A549 (cell line): ENCODE results near the gene SMIM21. TPM values are rescaled to one million over a fixed set of nuclear protein-coding genes. Genes with fewer than 3 reads are reported as not detected.

ENCODE experiments used
- ATAC-seq, 2 experiments: fragments of 200-7000 bp in 1 of 2; fragments of >200 bp in 1 of 2; cut with Nextera tagmentation in 1 of 2; cut with Tn5 transposase in 1 of 2; 3 replicates each; pipeline versions ENCODE4 v1.8.0 to v1.9.1; 2018 to 2020; ENCODE audit warnings: mild to moderate bottlenecking in 1 of 2, moderate library complexity in 1 of 2
- CTCF ChIA-PET: fragments of 300-600 bp; sonication (Branson Sonifier 250); formaldehyde crosslinking; extraction: SDS; loops from one replicate; lab custom pipeline; 2021; ENCODE audit warnings: antibody characterized with exemption, inconsistent platforms; lab: Yijun Ruan, JAX
- POLR2A ChIA-PET: fragments of 350-600 bp; formaldehyde crosslinking; extraction: SDS; loops from one replicate; lab custom pipeline; 2021; ENCODE audit warnings: antibody characterized with exemption, inconsistent platforms; lab: Yijun Ruan, JAX
- DNase-seq, 2 experiments: peaks; one replicate each; pipeline versions ENCODE4 v3.0.0 to v3.0.0-alpha.2; 2011 to 2016; ENCODE audit warnings: low read depth in 1 of 2, low spot score in 1 of 2
- FAIRE-seq: peaks from 2 replicates; lab custom pipeline; 2011; peaks lifted over from hg19 to GRCh38; lab: Jason Lieb, UNC
- H3K27ac ChIP-seq, 2 experiments: fragments of >200 bp; sonication (Bioruptor Twin); formaldehyde crosslinking; 3 replicates each; pipeline ENCODE4 v1.5.1; 2016 to 2017
- H3K4me1 ChIP-seq: fragments of >200 bp; sonication (Bioruptor Twin); formaldehyde crosslinking; 3 replicates; pipeline ENCODE4 v1.6.1; 2016
- H3K4me2 ChIP-seq: fragments of >200 bp; sonication (Bioruptor Twin); formaldehyde crosslinking; 3 replicates; pipeline ENCODE4 v1.6.1; 2016
- H3K4me3 ChIP-seq: fragments of >200 bp; sonication (Bioruptor Twin); formaldehyde crosslinking; 3 replicates; pipeline ENCODE4 v1.5.1; 2016
- H3K9me3 ChIP-seq: fragments of >200 bp; sonication (Bioruptor Twin); formaldehyde crosslinking; 3 replicates; pipeline ENCODE4 v1.6.1; 2016
- ATOH8 ChIP-seq: fragments of 250-450 bp; sonication (Bioruptor Pico); IDR thresholded peaks from 2 replicates; pipeline ENCODE4 v1.5.0; 2020; ENCODE audit warnings: low read depth, mild to moderate bottlenecking, moderate library complexity
- BHLHE40 ChIP-seq: IDR thresholded peaks from 2 replicates; pipeline ENCODE4 v1.6.1; 2012; ENCODE audit warnings: low read depth, low read length, inconsistent platforms
- CBX2 ChIP-seq: fragments of 200-600 bp; sonication (generic); IDR thresholded peaks from 2 replicates; pipeline ENCODE4 v1.6.1; 2016; ENCODE audit warnings: low read depth, mild to moderate bottlenecking, borderline replicate concordance
- CEBPB ChIP-seq, 2 experiments: fragments of >200 bp in 1 of 2; sonication (Bioruptor Twin) in 1 of 2; formaldehyde crosslinking in 1 of 2; IDR thresholded peaks; 2 replicates each; pipeline ENCODE4 v1.6.1; 2012 to 2016
- EHF ChIP-seq: fragments of 250-450 bp; sonication (Bioruptor Pico); IDR thresholded peaks from 2 replicates; pipeline ENCODE4 v1.5.0; 2020; ENCODE audit warnings: mild to moderate bottlenecking
- ELK1 ChIP-seq: fragments of 150-350 bp; IDR thresholded peaks from 2 replicates; pipeline ENCODE4 v1.6.1; 2014; ENCODE audit warnings: low read depth, mild to moderate bottlenecking, low read length
- EP300 ChIP-seq, 2 experiments: fragments of >200 bp; sonication (Bioruptor Twin); formaldehyde crosslinking; IDR thresholded peaks; 2 replicates in 1 of 2; 3 replicates in 1 of 2; pipeline ENCODE4 v1.6.1; 2016 to 2017
- GATA3 ChIP-seq: IDR thresholded peaks from 2 replicates; pipeline ENCODE4 v1.6.1; 2012; ENCODE audit warnings: borderline replicate concordance
- HDAC2 ChIP-seq: fragments of 200-600 bp; sonication (generic); IDR thresholded peaks from 2 replicates; pipeline ENCODE4 v1.6.1; 2016
- HEYL ChIP-seq: fragments of 250-450 bp; sonication (Bioruptor Pico); IDR thresholded peaks from 2 replicates; pipeline ENCODE4 v1.8.0; 2021; ENCODE audit warnings: mild to moderate bottlenecking, moderate library complexity
- HOXA7 ChIP-seq: fragments of 250-450 bp; sonication (Bioruptor Pico); IDR thresholded peaks from 2 replicates; pipeline ENCODE4 v1.5.0; 2020; ENCODE audit warnings: mild to moderate bottlenecking, moderate library complexity
- HOXB13 ChIP-seq: fragments of 250-450 bp; sonication (Bioruptor Pico); IDR thresholded peaks from 2 replicates; pipeline ENCODE4 v1.5.0; 2020; ENCODE audit warnings: low read depth, mild to moderate bottlenecking, moderate library complexity
- MAFK ChIP-seq: fragments of 450-650 bp; IDR thresholded peaks from 2 replicates; pipeline ENCODE4 v1.6.1; 2014; ENCODE audit not compliant: partially characterized antibody
- NFE2L2 ChIP-seq: fragments of 150-350 bp; conservative IDR thresholded peaks from 2 replicates; pipeline ENCODE4 v1.6.1; 2014; ENCODE audit warnings: low read length
- NR3C1 ChIP-seq: fragments of >200 bp; sonication (Bioruptor Twin); formaldehyde crosslinking; IDR thresholded peaks from 3 replicates; pipeline ENCODE4 v1.6.1; 2017
- PBX3 ChIP-seq: IDR thresholded peaks from 2 replicates; pipeline ENCODE4 v1.6.1; 2012
- RCOR1 ChIP-seq: fragments of 150-350 bp; IDR thresholded peaks from 2 replicates; pipeline ENCODE4 v1.6.1; 2014; ENCODE audit warnings: antibody characterized with exemption, low read length, low read depth
- REST ChIP-seq: fragments of 200-600 bp; sonication (generic); IDR thresholded peaks from 2 replicates; pipeline ENCODE4 v1.6.1; 2016; ENCODE audit warnings: antibody characterized with exemption, mild to moderate bottlenecking, moderate library complexity
- RNF2 ChIP-seq: fragments of 200-600 bp; sonication (generic); IDR thresholded peaks from 2 replicates; pipeline ENCODE4 v1.6.1; 2016; ENCODE audit warnings: low read depth, mild to moderate bottlenecking, antibody characterized with exemption, moderate library complexity, borderline replicate concordance
- SMC3 ChIP-seq: fragments of >200 bp; sonication (Bioruptor Twin); formaldehyde crosslinking; IDR thresholded peaks from 3 replicates; pipeline ENCODE4 v1.6.1; 2018; ENCODE audit warnings: inconsistent platforms
- SREBF2 ChIP-seq: fragments of 450-650 bp; IDR thresholded peaks from 2 replicates; pipeline ENCODE4 v1.6.1; 2014; ENCODE audit warnings: mild to moderate bottlenecking, moderate library complexity
- TP53 ChIP-seq: fragments of 250-450 bp; sonication (Bioruptor Pico); IDR thresholded peaks from 2 replicates; pipeline ENCODE4 v1.5.0; 2021; ENCODE audit warnings: mild to moderate bottlenecking, moderate library complexity
- USF2 ChIP-seq: fragments of 450-650 bp; IDR thresholded peaks from 2 replicates; pipeline ENCODE4 v1.6.1; 2014; ENCODE audit warnings: antibody characterized with exemption
- ZFP36 ChIP-seq: fragments of 450-650 bp; IDR thresholded peaks from 2 replicates; pipeline ENCODE4 v1.6.1; 2014; ENCODE audit warnings: borderline replicate concordance; ENCODE audit not compliant: partially characterized antibody
- ZNF302 ChIP-seq: fragments of 250-450 bp; sonication (Bioruptor Pico); IDR thresholded peaks from 2 replicates; pipeline ENCODE4 v1.9.0; 2021; ENCODE audit warnings: inconsistent platforms, mild to moderate bottlenecking, moderate library complexity
- WGBS: methylation state at CpG from one replicate; pipeline ENCODE4 v1.1.6; 2017; ENCODE audit errors: missing lambda C conversion rate; 5-methylcytosine and 5-hydroxymethylcytosine counted together
- polyA plus RNA-seq, 4 experiments: library from polyadenylated mRNA; depleted of rRNA in 3 of 4; stranded (reverse); fragments of >200 nt; fragmentation: RNase III in 1 of 4; extraction: RNeasy Plus Mini Kit Qiagen cat#74134 plus additional on column Dnase treatment in 1 of 4; gene quantifications; 2 replicates in 3 of 4; 3 replicates in 1 of 4; pipeline ENCODE4 v1.2.3, GENCODE V29; 2011 to 2017

Gene SMIM21
- polyA plus RNA-seq, 2 of the 4 experiments (the other 2 are of a cell fraction) = not detected

- H3K4me1 ChIP-seq = peaks cover 21% of the 10 kb centered on the region
- no peak for DNase-seq
- no peak overlapping the region for H3K4me3 ChIP-seq
- TF ChIP-seq RCOR1 (no peak), RNF2 (no peak), TP53 (no peak), GATA3 (no peak), MAFK (no peak), EP300 (IDR thresholded peaks at IDR 0.05) (no peak), NR3C1 (no peak), CEBPB (IDR thresholded peaks at IDR 0.05) (no peak), HEYL (CRISPR knock-in tag) (no peak), SMC3 (no peak), PBX3 (no peak), ATOH8 (no peak), USF2 (no peak), ELK1 (no peak), CBX2 (no peak)
- TF ChIP-seq, all 56 proteins: peak for 0
- peak; percentile 26 to 41; a peak in 5 of 6 replicates for ATAC-seq
- Histone ChIP-seq H3K27ac (peak overlapping the region; percentile 83 to 91), H3K9me3 (0 out of 3 replicates have a peak, but pooled peaks cover 4% of the 10 kb centered on the region), H3K4me2 (peak overlapping the region; percentile 52)
- 85% methylated on average over 20 of the region's 21 CpGs for WGBS
- FAIRE-seq = no peak
- ChIA-PET CTCF (interaction anchor here (1.2 kb wide), 1 partner anchor 10 kb away, joined by 3 read pairs; no protein-coding TSS in a partner anchor), POLR2A (no interaction called here)
Observed at GRCh38 chr18:75407468-75408437, 19.8 kb downstream of the SMIM21 start.

- no peak for DNase-seq
- ChIA-PET POLR2A (interaction anchor here (0.5 kb wide), 1 partner anchor 159 kb away, joined by 3 read pairs; no protein-coding TSS in a partner anchor), CTCF (interaction anchor here (1.2 kb wide), 1 partner anchor 10 kb away, joined by 3 read pairs; no protein-coding TSS in a partner anchor)
- peaks cover 21% of the 10 kb centered on the region for H3K4me1 ChIP-seq
- ATAC-seq = no peak
- no peak for FAIRE-seq
- H3K9me3 ChIP-seq = 0 out of 3 replicates have a peak, but pooled peaks cover 9% of the 10 kb centered on the region
- 90% methylated on average over 27 of the region's 28 CpGs for WGBS
- H3K4me3 ChIP-seq = no peak overlapping the region
- no peak overlapping the region for H3K4me2 ChIP-seq
- H3K27ac ChIP-seq = peak overlapping the region; percentile 83 to 91; a peak in 5 of 6 replicates
- no peak for TF ChIP-seq HOXA7 (CRISPR knock-in tag)
- TF ChIP-seq HDAC2 = no peak
- TF ChIP-seq REST = no peak
- no peak for TF ChIP-seq ZNF302
- no peak for TF ChIP-seq GATA3
- no peak for TF ChIP-seq BHLHE40
- no peak for TF ChIP-seq SREBF2
- no peak for TF ChIP-seq ZFP36
- no peak for TF ChIP-seq TP53
- TF ChIP-seq SMC3 = no peak
- TF ChIP-seq USF2 = no peak
- no peak for TF ChIP-seq HOXB13
- TF ChIP-seq EHF (CRISPR knock-in tag) = no peak
- no peak for TF ChIP-seq NFE2L2
Observed at GRCh38 chr18:75406491-75407445, 20.7 kb downstream of the SMIM21 start.
